CD4-positive, alpha-beta T cell treated with Interleukin-6 at 100 ng/mL for 8 hours (primary cell): ENCODE results near the gene SYNGAP1.

ENCODE experiments used
- DNase-seq: peaks from one replicate; pipeline ENCODE4 v3.0.0-alpha.2; 2020; ENCODE audit warnings: mixed read lengths, low spot score

Gene SYNGAP1

DNA sequence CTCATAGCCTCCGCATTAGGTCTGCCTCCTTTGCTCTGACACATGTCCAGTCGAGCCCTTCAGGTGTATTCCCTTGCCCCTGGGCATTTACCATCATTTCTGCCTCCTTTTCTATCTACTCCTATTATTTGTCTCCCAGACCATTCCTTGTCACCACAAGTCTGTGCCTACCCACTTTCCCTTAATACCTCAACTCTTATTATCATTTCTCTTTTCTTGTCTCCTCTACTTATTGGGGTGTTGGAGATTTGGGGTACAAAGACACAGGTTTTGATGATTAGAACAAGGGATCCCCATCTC lies 1.4 kb downstream of the SYNGAP1 start:
- DNase-seq: no peak

- DNase-seq: no peak
Measured at GRCh38 chr6:33423777-33424176, 3.9 kb downstream of the SYNGAP1 start.

- no peak for DNase-seq
Measured at GRCh38 chr6:33424855-33425667, 5.2 kb downstream of the SYNGAP1 start.

GRCh38 chr6:33425668-33426577 lies 6.1 kb downstream of the SYNGAP1 start:
- DNase-seq: peak; percentile 87

DNA sequence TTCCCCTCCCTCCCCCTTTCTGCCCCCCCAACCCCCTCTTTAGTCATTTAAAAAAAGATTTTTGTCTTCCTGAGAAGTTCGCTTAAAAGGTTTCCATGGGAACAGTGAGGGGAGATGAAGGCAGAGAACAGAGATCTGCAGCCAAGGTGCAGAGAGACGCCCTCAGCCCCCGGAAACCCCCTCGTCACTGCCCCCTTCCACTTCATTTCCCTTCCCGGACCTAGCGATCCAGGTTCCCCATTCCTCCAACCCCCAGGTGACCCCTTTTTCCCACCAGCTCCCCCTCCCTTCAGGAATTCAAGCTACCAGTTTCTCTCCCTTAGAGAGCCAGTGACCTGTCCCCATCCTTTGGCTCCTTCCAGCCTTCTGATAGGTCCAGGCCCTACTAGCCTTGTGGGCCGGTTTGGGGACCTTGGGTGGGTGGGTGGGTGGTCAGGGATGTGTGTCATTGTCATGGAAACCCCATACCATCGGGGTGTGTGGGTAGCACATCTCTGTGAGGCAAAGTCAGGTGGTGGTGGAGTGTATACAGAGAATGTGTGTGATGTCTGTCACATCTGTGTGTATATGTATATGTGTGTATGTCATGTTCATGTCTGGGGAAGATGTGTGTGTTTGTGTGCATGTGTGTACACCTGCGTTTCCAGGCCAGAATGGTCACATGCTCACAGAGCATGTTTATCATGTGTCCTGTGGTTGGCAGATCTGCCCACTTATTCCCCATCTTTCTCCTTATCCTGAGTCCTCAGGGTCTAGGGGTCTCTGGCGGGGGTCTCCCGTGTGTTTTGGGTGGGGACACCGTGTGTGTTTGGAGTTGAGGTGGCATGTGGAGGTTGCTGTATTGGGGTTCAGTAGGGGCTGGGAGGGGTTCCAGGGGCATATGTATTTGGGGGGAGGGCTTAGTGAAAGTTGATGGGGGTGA lies 7.0 kb downstream of the SYNGAP1 start:
- peak; percentile 37 for DNase-seq

- DNase-seq: peak; percentile 60
Measured at GRCh38 chr6:33427585-33428223, 7.8 kb downstream of the SYNGAP1 start.

DNA sequence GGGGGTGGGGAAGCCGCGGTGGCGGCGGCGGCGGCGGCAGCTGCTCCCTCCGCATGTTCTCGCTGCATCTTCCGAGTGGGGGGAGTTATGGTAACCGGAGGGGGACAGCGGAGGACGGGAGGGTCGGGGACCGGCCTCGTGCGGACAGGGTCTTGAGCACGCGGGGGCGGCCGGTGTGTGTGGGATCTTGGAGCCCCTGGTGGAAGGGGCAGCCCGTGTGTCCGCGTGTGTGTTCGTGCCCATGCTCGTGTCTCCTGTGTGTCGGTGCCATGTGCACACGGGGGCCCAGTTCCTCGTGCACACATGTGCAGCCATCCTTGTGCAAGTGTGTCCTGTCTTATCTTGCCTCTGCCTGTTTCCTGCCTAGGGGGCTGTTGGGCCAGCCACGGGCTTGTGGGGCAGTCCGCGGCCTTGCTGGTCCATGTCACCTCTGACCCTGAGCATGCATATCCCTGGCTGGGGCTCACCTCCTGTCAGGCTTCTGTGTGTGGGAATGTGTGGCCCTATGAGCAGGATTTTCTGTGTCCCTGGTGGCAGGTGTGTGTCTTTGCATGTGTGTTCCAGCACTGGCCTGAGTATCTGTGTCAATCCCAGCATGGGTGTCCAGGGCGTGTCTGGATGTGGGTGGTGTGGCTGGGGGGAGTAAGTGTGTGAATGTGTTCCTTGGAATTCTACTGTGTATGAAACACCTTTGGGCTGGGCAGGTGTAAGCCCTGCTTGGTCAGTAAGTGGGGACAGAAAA lies 8.5 kb downstream of the SYNGAP1 start:
- peak; percentile 28 for DNase-seq

GRCh38 chr6:33428966-33429749 lies 9.3 kb downstream of the SYNGAP1 start:
- no peak for DNase-seq

DNA sequence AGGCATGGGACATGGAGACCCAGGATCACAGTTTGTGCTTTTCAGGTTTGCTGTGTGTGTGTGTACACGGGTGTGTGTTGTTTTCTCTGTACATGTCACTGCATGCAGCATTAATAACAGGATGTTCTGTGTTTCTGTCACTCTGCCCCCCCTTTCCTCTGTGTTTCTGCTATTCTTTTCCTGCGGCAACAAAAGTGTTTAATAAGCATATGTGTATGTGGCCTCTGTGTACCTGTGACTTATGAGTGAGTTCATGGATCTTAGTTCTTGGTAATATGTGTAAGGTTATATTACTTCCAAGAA lies 9.8 kb downstream of the SYNGAP1 start:
- peak; percentile 55 for DNase-seq

GRCh38 chr6:33430334-33430733 lies 10.5 kb downstream of the SYNGAP1 start:
- DNase-seq: no peak

- DNase-seq: peak; percentile 85
Measured at GRCh38 chr6:33430991-33431879, 11.4 kb downstream of the SYNGAP1 start.

DNA sequence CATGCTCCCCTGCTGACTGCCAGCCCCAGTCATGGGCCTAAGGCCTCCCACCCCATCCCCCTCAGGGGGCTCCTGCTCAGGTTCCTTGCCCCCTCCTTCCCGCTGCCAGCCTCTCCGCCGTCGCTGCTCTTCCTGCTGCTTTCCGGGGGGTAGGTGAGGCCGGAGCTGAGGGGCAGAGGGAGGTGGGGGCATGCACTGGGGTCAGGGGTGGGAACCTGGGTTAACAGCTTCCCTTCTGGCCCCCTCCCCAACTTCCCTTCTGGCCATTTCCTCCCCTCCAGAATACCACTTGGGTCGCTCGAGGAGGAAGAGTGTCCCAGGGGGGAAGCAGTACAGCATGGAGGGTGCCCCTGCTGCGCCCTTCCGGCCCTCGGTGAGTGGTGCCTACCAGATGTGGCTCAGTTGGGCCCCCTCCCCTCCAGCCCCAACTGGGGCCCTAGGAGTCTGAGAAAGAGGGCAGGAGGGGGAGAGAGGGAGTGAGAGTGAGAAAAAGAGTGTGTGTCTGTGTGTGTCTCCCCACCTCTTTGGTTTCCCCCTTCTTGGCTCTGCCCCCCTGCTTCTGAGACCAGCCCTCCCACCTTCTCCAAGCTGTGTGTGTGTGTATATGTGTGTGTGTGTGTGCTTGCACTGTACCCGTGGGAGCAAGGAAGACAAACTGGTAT lies 12.1 kb downstream of the SYNGAP1 start:
- no peak for DNase-seq

DNA sequence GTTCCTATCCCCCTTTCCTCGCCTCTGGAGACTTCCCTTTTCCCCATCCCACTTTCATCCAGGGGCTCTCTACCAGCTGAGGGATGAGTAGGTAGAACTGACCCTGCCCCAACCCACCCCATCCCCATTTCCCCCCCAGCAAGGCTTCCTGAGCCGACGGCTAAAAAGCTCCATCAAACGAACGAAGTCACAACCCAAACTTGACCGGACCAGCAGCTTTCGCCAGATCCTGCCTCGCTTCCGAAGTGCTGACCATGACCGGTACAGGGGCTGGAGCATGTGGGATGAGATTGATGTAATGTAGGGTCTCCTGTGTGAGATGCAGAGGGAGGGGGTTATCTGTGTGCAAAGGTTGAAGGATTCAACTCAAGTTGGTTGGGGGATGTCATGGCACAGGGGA lies 12.7 kb downstream of the SYNGAP1 start:
- no peak for DNase-seq

- DNase-seq: no peak
Measured at GRCh38 chr6:33433001-33433543, 13.2 kb downstream of the SYNGAP1 start.

GRCh38 chr6:33433544-33434191 lies 13.8 kb downstream of the SYNGAP1 start:
- DNase-seq: no peak

GRCh38 chr6:33434961-33435360 lies 15.1 kb downstream of the SYNGAP1 start:
- no peak for DNase-seq

DNA sequence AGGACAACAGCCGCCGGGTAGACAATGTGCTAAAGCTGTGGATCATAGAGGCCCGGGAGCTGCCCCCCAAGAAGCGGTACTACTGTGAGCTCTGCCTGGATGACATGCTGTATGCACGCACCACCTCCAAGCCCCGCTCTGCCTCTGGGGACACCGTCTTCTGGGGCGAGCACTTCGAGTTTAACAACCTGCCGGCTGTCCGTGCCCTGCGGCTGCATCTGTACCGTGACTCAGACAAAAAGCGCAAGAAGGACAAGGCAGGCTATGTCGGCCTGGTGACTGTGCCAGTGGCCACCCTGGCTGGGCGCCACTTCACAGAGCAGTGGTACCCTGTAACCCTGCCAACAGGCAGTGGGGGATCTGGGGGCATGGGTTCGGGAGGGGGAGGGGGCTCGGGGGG lies 17.8 kb downstream of the SYNGAP1 start:
- no peak for DNase-seq
